H1 (cell line): ENCODE data around the gene GGCX. TPM values are rescaled to one million over a fixed set of nuclear protein-coding genes. Genes with fewer than 3 reads are reported as not detected.
A peak's percentile ranks its signal among the peaks of the same experiment; 100 is the strongest.

ENCODE experiments used
- MAFK ChIP-seq: IDR thresholded peaks from 2 replicates; pipeline ENCODE4 v1.6.1; 2012; ENCODE audit warnings: low read depth, mild to moderate bottlenecking, improper control_type of control experiment, low read length
- SAP30 ChIP-seq: fragments of 300-600 bp; sonication (generic); IDR thresholded peaks from 2 replicates; pipeline ENCODE4 v1.7.1; 2012; ENCODE audit warnings: low read length, moderate library complexity, mild to moderate bottlenecking, inconsistent platforms; ENCODE audit not compliant: insufficient read depth, insufficient replicate concordance
- polyA plus RNA-seq, 7 experiments: library from polyadenylated mRNA; depleted of rRNA in 3 of 7; stranded (reverse) in 5 of 7; unstranded in 2 of 7; fragments of >200 nt in 5 of 7; fragments of 200-250 nt in 2 of 7; gene quantifications; 1 replicate in 5 of 7; 2 replicates in 1 of 7; 4 replicates in 1 of 7; pipeline versions ENCODE4 v1.2.1 to v1.2.3, GENCODE V29; 2011 to 2013; ENCODE audit warnings: missing spikeins in 2 of 7, mixed read lengths in 2 of 7
- total RNA-seq: library from RNA; stranded (reverse); fragmentation: NEBNext Ultra II Directional; extraction: Animal tissue kit (Norgen Biotek cat#: 25700); gene quantifications from 2 replicates; pipeline ENCODE4 v1.2.1, GENCODE V29; 2021
- TF ChIP-seq, protein P1 (sequence below): IDR thresholded peaks from 2 replicates; pipeline ENCODE4 v1.6.1; 2011; ENCODE audit warnings: low read length, improper control_type of control experiment
- TF ChIP-seq, protein P2 (sequence below): IDR thresholded peaks from 2 replicates; pipeline ENCODE4 v1.6.1; 2011; ENCODE audit warnings: low read depth, mild to moderate bottlenecking, low read length; ENCODE audit not compliant: insufficient read depth

The GGCX gene
- total and polyA plus RNA-seq, 2 of the 8 experiments (the other 6 are each of a cell fraction or from before 2014, with no cell fraction given): 29.4 to 33.8 TPM

DNA sequence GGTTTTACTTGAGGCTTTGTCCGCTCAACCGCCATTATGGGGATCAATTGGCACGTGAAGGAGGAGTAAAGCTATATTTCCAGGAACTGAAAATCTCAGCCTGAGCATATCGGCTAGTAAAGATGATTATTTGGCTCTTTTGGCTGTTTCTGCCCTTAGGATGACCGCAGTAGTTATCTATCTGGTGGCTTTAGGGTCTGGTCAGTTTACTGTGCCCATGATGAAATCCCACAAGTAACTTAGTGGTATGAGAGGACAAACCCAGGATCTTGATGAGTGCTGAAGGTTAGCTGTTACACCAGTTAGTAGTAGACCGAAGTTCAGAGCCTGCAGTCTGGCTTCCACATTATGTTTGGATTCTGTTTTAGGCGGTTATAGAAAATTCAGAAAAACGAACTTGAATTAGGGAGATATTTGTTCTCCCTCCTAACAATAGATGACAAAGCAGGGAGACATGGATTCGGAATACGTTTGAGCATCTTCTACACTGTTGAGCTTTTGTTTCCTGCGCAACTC, 21.1 kb downstream of the GGCX start (continued):
- TF ChIP-seq, protein P1, sequence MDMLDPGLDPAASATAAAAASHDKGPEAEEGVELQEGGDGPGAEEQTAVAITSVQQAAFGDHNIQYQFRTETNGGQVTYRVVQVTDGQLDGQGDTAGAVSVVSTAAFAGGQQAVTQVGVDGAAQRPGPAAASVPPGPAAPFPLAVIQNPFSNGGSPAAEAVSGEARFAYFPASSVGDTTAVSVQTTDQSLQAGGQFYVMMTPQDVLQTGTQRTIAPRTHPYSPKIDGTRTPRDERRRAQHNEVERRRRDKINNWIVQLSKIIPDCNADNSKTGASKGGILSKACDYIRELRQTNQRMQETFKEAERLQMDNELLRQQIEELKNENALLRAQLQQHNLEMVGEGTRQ: no peak
- TF ChIP-seq MAFK (no peak), SAP30 (peak; percentile 66)
- TF ChIP-seq, protein P2, sequence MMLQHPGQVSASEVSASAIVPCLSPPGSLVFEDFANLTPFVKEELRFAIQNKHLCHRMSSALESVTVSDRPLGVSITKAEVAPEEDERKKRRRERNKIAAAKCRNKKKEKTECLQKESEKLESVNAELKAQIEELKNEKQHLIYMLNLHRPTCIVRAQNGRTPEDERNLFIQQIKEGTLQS: no peak
- TF ChIP-seq, all 59 proteins: peak for 2
